Omental fat pad (tissue), 4 donors: ENCODE measurements around the gene SPINDOC. TPM values are rescaled to one million over a fixed set of nuclear protein-coding genes. Genes with fewer than 3 reads are reported as not detected.

Experiments
- ATAC-seq: fragments of 150-250 bp; one replicate; pipeline ENCODE4 v1.9.1; 2016; ENCODE audit warnings: mild to moderate bottlenecking, moderate library complexity; ENCODE audit not compliant: low FRiP score
- DNase-seq: peaks from one replicate; pipeline ENCODE4 v3.0.0-alpha.2; 2019; ENCODE audit warnings: low spot score
- total RNA-seq, 4 donors: library from RNA; depleted of rRNA; stranded (reverse); fragments of >200 nt; gene quantifications; one replicate each; pipeline ENCODE4 v1.1.0, GENCODE V29; 2016
- TF ChIP-seq, protein P1 (sequence below), 3 donors: fragments of 450-650 bp; IDR thresholded peaks; one replicate each; pipeline ENCODE4 v1.5.1; 2016 to 2017; ENCODE audit warnings: antibody characterized with exemption in 3 of 3, mild to moderate bottlenecking in 3 of 3, moderate library complexity in 2 of 3

SPINDOC gene
- total RNA-seq, 4 donors from 2014 or later = 7.3 to 12.8 (median 8.6) TPM

DNA sequence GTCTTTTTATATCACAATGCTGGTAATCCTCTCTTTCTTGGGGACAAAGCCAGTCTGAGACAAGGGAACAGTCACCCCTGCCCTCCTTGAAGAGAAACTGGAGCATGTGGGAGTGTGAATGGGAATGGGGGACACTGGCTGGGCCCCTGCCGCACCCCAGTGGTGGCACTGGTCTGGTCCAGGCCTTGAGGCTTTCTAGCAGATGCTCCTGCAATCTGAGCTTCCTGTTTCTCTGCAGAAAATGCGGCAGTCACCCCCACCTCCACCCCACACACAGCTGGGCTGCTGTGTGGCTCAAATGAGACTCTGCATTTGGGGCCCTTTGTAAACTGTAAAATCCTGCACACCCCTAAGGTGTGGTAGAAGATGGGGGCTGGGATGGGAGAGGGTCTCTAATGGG is 19.1 kb downstream of the SPINDOC start:
- TF ChIP-seq, protein P1, sequence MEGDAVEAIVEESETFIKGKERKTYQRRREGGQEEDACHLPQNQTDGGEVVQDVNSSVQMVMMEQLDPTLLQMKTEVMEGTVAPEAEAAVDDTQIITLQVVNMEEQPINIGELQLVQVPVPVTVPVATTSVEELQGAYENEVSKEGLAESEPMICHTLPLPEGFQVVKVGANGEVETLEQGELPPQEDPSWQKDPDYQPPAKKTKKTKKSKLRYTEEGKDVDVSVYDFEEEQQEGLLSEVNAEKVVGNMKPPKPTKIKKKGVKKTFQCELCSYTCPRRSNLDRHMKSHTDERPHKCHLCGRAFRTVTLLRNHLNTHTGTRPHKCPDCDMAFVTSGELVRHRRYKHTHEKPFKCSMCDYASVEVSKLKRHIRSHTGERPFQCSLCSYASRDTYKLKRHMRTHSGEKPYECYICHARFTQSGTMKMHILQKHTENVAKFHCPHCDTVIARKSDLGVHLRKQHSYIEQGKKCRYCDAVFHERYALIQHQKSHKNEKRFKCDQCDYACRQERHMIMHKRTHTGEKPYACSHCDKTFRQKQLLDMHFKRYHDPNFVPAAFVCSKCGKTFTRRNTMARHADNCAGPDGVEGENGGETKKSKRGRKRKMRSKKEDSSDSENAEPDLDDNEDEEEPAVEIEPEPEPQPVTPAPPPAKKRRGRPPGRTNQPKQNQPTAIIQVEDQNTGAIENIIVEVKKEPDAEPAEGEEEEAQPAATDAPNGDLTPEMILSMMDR (IDR thresholded peaks at IDR 0.05) = no peak

DNA sequence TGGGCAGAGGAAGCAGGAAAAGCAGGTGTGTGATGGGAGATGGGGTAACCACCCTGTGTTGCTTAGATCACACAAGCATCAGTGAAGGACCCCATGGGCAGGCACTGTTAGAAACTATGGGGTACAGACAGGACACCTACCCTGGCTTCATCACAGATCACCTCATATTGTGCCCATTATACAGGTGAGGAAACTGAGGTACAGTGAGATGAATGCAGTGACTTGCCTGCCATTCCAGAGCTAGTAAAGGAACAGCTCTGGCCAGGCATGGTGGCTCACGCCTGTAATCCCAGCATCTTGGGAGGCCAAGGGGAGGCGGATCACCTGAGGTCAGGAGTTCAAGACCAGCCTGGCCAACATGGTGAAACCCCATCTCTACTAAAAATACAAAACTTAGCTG is 19.8 kb downstream of the SPINDOC start:
- DNase-seq (no peak), ATAC-seq (no peak)
- TF ChIP-seq, protein P1 (IDR thresholded peaks at IDR 0.05) = no peak

More for the DNA sequence above, 19.1 kb downstream of the SPINDOC start:
- no peak for ATAC-seq
- no peak for DNase-seq

DNA sequence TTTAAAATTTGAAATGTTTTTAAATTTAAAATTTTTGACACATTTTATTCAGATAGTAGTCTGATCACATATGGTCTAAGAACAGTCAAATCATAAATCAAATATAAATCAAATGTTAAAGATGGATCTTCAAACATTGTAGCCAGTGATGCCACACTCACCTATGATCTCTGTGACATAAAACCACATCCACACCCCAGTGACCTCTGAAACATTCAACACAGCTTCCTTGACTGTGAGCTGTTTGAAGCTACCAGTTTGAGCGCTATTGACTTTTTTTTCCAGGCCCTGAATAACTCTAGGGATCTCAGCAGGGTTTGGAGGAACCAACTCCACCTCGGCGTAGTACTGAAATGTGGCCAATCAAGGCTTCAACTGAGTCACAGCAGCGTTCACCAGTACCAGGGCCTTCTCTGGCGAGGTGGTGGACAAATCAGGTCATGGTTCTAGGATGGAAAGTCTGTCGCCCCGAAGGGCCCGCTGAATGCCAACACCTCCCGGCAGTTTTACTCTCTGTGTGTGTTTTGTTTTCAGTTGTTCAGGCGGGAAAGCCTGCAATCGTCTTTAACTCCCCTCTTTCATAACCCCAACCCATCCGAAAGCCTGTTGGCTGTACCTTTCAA is 21.4 kb downstream of the SPINDOC start:
- DNase-seq (no peak), ATAC-seq (no peak)
- TF ChIP-seq, protein P1 (IDR thresholded peaks at IDR 0.05) = no peak

DNA sequence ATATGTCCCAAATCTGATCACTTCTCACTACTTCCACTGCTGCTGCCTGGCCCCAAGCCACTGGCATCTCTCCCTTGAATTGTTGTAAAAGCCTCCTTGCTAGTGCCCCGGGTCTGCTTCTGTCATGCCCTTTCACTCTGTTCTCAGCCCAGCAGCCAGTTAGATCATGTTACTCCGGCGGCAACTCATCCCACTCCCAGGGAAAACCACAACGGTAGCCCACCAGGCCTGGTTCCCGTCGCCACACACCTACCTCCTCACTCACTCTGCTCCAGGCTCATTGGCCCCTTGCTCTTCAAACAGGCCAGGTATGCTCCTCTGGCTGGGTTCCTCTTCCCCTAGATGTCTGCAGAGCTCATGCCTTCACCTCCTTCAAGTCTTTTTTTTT is 21.9 kb downstream of the SPINDOC start:
- TF ChIP-seq, protein P1 (IDR thresholded peaks at IDR 0.05) = no peak
- ATAC-seq = no peak
- no peak for DNase-seq

DNA sequence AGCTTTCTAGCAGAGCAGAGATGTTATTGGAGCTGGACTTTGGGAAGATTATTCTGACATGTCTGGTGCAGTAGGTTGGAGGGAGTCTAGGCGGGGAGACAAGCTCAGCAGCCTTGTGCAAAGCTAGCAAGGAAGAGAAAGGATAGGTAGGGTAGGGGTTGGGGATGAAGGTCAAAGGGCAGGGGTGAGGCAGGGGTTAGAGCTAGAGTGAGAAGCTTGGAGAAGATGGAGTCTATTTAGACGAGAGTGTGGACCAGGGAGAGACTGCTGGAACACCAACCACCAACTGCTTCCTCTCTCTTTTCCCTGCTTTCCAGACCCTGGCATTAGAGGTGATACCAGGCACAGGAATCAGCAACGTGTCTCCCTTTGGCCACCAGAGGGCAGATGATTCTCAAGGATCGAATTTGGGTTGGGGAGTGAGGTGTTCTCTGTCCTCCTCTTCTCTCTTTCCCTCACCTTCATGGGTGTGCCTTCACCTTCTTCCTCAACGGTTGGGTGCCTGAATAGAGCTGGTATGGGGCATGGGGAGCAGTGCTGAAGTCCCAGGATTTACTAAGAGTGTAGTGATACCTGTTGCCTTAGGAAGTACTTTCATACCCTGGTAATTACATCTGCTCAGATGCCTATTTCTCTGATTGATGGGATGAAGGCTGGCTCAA is 23.9 kb downstream of the SPINDOC start:
- DNase-seq = peak; percentile 72
- TF ChIP-seq, protein P1 (IDR thresholded peaks at IDR 0.05) = peak in 2 of 3 donors; percentile 38 to 76
- no peak for ATAC-seq

DNA sequence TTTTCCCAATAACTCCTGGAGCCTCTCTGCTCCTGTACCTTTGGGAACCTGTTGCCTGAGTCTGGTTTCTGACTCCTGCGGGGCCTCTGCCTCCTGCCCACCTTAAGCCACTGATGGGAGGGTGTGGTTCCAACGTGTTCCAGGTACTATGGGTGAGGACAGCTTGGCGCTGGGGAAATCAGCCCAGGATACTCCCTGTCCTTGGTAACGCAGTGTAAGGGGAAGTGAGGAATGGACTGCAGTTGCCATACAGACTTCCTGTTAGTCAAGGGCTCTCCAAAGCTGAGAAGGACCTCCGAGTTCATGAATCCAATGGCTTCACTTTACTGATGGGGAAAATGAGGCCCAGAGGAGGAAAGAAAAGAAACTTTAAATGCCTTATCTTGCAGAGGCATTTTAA is 24.5 kb downstream of the SPINDOC start:
- ATAC-seq (no peak), DNase-seq (no peak)
- TF ChIP-seq, protein P1 (IDR thresholded peaks at IDR 0.05) = no peak

DNA sequence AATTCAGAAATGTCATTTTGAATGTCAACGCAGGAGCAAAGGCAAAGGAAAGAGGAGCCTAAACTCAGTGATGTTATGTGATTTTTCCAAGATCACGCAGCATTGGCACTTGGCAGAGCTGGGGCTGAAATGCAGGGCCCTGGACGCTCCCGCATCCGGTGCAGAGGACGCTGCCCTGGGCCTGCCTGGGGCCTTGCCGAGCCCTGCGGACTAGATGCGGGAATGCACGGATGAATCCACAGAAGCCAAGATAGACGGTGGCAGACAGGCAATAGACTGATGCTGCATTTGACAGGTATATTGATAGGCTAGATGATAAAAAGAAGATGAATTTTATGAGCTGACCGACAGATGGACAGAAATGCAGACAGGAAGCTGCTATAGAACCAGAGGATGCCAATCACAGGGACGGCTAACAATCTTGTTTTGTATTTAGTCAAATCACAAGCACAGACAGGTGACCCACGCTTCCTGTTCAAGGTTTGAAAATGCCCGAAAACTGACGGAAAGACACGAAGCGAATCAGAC is 25.0 kb downstream of the SPINDOC start:
- no peak for DNase-seq
- TF ChIP-seq, protein P1 (IDR thresholded peaks at IDR 0.05) = no peak
- no peak for ATAC-seq
